ENCODE data around the gene PGP. TPM values are rescaled to one million over a fixed set of nuclear protein-coding genes. Genes with fewer than 3 reads are reported as not detected.
A peak's percentile ranks its signal among the peaks of the same experiment; 100 is the strongest.

The PGP gene
- total RNA-seq, 1 experiment from 2014 or later: 32.6 TPM

- TF ChIP-seq CTCF (IDR thresholded peaks at IDR 0.05 in 2 of 3, conservative IDR thresholded peaks at IDR 0.05 in 1 of 3; ENCODE audit: borderline replicate concordance in 1 of 3, insufficient read depth in 1 of 3, low read depth in 2 of 3, low read length in 2 of 3): no peak
- no peak for TF ChIP-seq RAD21 (IDR thresholded peaks at IDR 0.05; ENCODE audit: low read depth)
- TF ChIP-seq SP1 (IDR thresholded peaks at IDR 0.05; ENCODE audit: low read depth): peak; percentile 77
- TF ChIP-seq ZNF274 (IDR thresholded peaks at IDR 0.05; ENCODE audit: low read depth, low read length): no peak
Observed at GRCh38 chr16:2223221-2223941, 8.7 kb upstream of the PGP start, which contains the start of gene E4F1 (continued).

GRCh38 chr16:2216330-2216729, 1.7 kb upstream of the PGP start:
- CTCF ChIA-PET: interaction anchor here (2.3 kb wide), 1 partner anchor 35 kb away, joined by 13 read pairs; the partner anchor contains the start of gene ECI1
- BruUV-seq (replicated peaks): no TSS peak

More at GRCh38 chr16:2216330-2216729, 1.7 kb upstream of the PGP start:
- DNase-seq (ENCODE audit: low read depth, low spot score): no peak
- peaks cover 23 to 37% of the 10 kb centered on the region in 2 experiments for H3K4me1 ChIP-seq (ENCODE audit: control insufficient read depth in 1 of 2, insufficient read depth in 2 of 2, low read length in 2 of 2)
- H3K27me3 ChIP-seq (ENCODE audit: insufficient read depth, low read length): no peaks in the 10 kb centered on the region
- H3K9me3 ChIP-seq (ENCODE audit: control insufficient read depth in 1 of 2, insufficient read depth in 1 of 2, low read depth in 1 of 2, low read length in 2 of 2): no peaks in the 10 kb centered on the region
- ATAC-seq: no peak
- RAD21 ChIA-PET (ENCODE audit: low non-redundant PET in 1 of 2, low total read pairs in 2 of 2, uncharacterized antibody in 2 of 2, unreplicated experiment in 2 of 2): no interaction called here
- intact Hi-C loops (cut with micrococcal nuclease): no loop called here
- peaks cover 0 to 14% of the 10 kb centered on the region in 2 experiments; a peak in 1 of 4 replicates for H3K36me3 ChIP-seq (ENCODE audit: control insufficient read depth in 1 of 2, insufficient read depth in 2 of 2, low read length in 2 of 2)
- TF ChIP-seq MAX (IDR thresholded peaks at IDR 0.05) (no peak), EGR1 (IDR thresholded peaks at IDR 0.05; ENCODE audit: low read depth) (no peak), FOSL1 (IDR thresholded peaks at IDR 0.05; ENCODE audit: low read depth) (no peak), TCF7L2 (IDR thresholded peaks at IDR 0.05; ENCODE audit: borderline replicate concordance, extremely low read depth, insufficient read depth, insufficient read length) (no peak), REST (IDR thresholded peaks at IDR 0.05; ENCODE audit: low read depth) (no peak), ATF3 (IDR thresholded peaks at IDR 0.05) (no peak), RAD21 (IDR thresholded peaks at IDR 0.05; ENCODE audit: low read depth) (no peak), SP1 (IDR thresholded peaks at IDR 0.05; ENCODE audit: low read depth) (no peak), SRF (IDR thresholded peaks at IDR 0.05; ENCODE audit: low read depth) (no peak)
- peaks cover 28% of the 10 kb centered on the region for H3K79me2 ChIP-seq (ENCODE audit: insufficient read depth, low read length)
- H3K9ac ChIP-seq (ENCODE audit: low read length): peak overlapping the region; percentile 93
- H2AFZ ChIP-seq (ENCODE audit: low read depth, low read length, poor library complexity, severe bottlenecking): no peak overlapping the region
- H3K4me2 ChIP-seq (ENCODE audit: low read length): peak overlapping the region; percentile 93
- no peaks in the 10 kb centered on the region for H3K9me2 ChIP-seq (ENCODE audit: insufficient read depth)
- H3K27ac ChIP-seq (ENCODE audit: low read depth, low read length): peak overlapping the region; percentile 91
- peak overlapping the region; percentile 56 to 67 for H3K4me3 ChIP-seq (replicated peaks in 1 of 2; ENCODE audit: low read depth in 1 of 2, low read length in 2 of 2)
- POLR2A ChIA-PET: interaction anchor here (1.0 to 2.7 kb wide), 6 partner anchors 10 to 252 kb away, joined by 3 to 17 read pairs (median 6); partner anchors contain the start of genes ECI1, MLST8 and RPS2
- H4K20me1 ChIP-seq (ENCODE audit: insufficient read depth): peaks cover 9% of the 10 kb centered on the region; the same call in 1 of the 2 replicates
